CD4-positive, alpha-beta T cell treated with Interleukin-17A for 1 hour (primary cell): Measurements from ENCODE around the gene INMT.
A peak's percentile ranks its signal among the peaks of the same experiment; 100 is the strongest.
"Not testable (repeated sequence)": the region's sequence is repeated elsewhere in the genome, so short reads cannot be mapped to it uniquely, and the experiment has no call there.

Experiments
- DNase-seq: peaks from one replicate; pipeline ENCODE4 v3.0.0-alpha.2; 2020

The INMT gene

GRCh38 chr7:30751696-30752273 is at the start of gene INMT:
Gene INMT, plus strand, starts transcription at chr7:30752135. Its CDS starts 16 bp downstream, at chr7:30752151.
- no peak for DNase-seq

DNA sequence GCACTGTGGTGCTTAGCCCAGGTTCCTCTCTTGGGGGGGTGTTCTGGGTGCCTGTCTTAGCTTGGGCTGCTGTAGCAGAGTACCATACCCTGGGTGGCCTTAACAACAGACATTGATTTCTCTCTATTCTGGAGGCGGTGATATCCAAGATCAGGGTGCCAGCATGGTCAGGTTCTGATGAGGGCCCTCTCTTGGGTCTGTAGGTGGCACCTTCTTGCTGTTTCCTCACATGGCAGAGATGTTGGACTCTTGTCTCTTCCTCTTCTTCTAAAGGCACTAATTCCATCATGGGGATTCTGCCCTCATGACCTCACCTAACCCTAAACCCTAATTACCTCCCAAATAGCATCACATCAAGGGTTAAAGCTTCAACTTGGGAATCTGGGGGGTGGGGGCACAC is 49.7 kb upstream of the INMT start:
- DNase-seq = peak; percentile 40

- no peak for DNase-seq
Observed at GRCh38 chr7:30703756-30704155, 48.2 kb upstream of the INMT start.

DNA sequence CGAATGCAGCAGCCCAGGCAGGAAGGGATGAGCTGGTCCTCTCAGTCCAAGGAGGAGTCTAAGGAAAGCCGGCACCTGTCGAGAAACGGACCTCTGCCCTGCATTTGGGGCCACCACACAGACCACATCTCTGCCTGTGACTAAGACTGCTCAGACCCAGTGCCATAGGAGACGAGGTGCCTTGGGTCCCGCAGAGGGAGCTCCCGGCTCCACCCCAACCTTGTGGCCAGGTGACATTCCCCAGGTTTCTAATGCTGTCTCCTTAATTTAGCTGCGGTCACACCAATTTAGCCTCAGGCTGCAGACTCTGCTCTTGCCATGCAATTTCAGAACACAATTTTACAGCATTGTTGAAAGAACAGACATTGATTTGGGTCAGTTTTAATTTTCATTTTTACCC is 46.9 kb upstream of the INMT start:
- no peak for DNase-seq

DNA sequence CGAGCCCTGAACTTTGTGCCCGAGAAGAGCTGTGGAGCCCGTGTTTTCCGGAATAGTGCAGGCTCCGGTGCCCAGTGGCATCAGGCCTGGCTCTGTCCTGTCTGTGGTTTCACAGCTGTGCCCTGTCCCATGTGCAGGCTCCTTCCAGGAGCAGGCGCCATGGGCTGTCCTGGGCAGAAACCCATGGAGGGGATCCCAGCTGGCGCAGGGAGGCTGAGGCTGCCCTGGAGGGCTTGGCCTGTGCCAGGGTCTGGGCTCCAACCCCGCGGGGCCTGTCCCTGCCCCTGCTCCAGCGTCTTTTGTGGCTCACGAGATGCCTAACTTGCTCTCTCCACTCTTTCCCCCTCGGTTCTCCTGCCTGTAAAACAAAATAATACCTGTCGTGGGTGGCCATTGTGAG is 46.3 kb upstream of the INMT start:
- DNase-seq = no peak

DNA sequence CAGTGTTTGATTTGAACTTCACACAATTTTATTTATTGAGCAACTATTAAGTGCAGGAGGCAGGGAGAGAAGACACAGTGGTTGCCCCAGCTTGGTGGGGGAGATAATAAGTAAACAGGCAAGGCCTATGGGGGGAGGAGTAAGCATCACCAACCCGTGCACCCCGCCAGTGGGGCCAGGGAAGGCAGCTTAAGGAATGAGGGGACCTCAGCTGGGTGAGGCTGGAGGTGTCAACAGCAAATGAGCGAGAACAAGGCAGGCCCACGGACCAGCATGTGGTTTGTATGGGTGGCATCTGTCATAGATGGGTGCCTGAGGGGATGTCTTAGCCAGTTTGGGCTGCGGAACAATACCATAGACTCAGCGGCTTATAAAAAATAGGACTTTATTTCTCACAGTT is 45.6 kb upstream of the INMT start:
- DNase-seq = no peak

DNA sequence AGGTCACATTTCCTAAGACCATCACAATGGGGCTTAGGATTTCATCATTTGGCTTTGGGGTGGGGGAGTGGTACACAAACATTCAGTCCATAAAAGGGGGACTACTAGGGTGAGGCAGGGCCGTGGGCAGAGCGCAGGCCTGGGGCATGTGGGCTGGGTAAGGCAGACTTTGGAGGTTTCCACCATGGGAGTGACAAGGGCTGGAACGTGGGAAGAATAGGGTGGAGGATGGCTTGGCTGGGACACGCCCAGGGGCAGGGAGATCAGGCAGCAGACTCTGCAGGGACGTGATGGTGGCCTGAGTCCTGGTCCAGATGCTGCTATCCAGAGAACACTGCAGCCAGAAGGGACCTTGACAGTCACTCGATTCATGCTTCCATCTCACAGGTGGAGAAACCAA is 45.0 kb upstream of the INMT start:
- DNase-seq = no peak

DNA sequence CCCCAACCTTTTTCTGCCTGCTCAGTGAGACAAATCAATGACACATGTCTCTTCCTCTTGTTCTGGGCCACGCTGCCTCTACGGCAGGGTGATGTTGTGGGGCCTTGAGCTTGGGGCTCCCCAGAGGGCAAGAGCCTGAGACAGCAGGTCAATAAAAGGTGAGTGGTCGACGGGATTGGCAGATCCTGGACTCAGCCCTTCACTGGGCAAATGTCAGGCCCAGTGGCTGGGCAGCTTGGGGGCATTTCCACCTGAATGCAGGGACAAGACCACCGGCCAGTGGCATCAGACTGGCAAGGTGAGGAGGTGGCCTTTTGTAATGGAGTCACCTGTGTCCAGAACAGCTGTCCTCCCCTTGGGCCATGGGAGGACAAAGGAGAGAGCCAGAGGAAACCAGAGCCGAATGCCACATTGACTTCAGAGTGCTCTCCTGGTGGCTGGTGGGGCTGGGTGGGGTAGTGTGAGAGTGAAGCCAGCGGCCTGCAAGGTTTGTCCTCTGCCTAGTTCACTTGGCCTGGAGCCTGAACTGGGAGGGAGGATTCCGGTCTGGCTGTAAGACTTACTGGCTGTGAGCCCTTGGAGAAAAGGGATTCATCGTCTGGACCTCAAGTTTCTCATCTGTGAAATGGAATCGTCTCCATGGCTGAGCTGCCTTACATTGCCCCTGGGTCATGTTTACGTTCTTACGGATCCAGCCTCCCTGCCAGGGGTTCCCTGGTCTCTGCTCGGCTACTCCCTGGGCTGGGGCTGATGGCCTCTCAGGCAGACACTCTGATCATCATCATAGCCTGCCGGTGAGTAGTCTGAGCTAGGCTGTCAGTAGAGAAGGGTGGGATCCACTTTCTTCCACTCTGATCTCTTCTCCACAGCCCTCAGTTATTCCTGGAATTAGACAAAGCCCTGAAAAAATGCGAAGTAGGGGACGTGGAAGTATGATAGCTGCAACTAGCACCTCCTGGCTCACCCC is 44.3 kb upstream of the INMT start:
- DNase-seq = no peak

DNA sequence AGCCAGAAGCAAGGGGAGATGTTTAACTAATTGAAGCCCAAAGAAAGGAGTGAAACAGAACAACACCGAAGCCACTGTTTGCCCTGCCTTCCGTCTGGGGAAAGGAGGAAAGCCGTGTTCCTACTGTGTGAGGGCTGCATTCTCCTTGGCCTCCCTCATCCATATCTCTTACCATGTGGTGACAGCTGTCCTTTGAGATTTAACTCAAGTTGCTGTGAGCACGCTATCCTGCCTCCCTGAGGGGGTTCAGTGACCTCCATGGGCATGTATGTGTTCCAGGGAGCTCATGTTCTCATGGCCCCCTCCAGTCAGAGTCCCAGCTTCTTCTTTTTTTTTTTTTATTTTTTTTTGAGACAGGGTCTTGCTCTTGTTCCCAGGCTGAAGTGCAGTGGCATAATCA is 43.5 kb upstream of the INMT start:
- DNase-seq = no peak

DNA sequence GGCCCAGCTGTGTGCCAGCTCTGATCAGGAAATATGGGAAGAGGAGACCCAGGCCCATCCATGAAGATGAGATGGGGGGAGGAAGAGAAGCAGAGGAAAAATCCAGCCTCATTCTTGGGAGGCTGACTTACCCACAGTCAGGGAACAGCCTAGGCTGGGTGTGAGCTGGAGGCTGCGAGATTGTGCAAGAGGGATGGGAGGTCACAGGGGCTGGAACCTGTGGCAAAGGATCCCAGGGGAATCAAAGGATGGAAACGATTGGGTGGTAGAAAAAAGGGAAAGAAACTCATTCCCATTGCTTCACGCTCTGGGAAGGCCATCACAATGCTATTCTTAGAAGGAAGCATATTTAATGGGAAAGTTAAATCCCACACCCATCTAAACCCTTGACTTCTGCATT is 43.0 kb upstream of the INMT start:
- DNase-seq = no peak

DNA sequence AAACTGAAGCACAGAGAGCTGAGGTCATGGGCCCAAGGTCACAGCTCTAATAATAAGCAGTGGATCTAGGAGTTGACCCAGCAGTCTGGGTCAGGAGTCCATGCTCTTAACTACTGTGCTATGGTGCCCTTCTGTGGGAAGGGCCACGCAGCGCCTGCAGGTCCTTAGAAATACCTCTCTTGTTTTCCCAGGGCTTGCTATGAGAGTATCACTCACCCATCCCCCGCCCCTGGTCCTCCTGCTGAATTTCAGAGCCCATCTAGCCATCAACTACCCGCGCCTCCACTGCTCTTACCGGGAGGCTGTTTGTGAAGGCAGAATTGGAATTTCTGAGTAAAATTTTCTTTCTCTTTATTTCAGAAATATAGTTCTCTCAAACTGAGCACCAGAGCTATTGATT is 42.4 kb upstream of the INMT start:
- no peak for DNase-seq

DNA sequence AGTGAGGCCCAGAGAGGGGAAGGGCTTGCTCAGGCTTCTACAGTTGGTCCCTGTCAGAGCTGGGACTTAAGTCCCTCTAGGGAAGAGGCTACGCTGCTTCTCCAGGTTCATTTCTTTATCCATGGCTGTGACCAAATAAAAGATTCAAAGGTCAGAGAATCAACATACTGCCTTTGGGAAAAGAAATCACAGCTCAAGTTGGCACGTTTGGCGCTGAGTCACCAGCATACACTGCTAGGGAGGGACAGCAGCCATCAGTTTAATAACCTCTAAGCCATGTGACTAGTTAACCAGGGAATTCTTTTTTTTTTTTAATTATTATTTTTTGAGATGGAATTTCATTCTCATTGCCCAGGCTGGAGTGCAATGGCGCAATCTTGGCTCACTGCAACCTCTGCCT is 41.3 kb upstream of the INMT start:
- DNase-seq = no peak

- DNase-seq = no peak
Observed at GRCh38 chr7:30713392-30713791, 38.5 kb upstream of the INMT start.

DNA sequence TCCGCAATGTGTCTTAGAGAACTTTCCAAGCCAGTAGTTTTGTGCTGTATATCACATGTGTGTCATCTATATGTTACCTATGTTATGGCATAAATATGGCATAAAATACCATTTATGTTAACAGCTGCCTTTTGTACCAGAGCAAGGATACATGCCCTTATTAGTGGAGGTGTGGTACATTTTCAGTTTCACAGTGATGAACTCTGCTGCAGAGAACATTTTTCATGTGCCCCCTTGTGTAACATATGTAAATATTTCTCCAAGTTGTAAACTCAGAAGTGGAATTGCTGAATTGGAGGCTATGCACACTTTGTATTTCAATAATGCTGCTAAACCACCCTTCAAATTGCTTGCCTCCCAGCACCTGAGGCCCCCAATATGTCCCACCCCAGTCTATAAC is 37.8 kb upstream of the INMT start:
- DNase-seq = no peak

DNA sequence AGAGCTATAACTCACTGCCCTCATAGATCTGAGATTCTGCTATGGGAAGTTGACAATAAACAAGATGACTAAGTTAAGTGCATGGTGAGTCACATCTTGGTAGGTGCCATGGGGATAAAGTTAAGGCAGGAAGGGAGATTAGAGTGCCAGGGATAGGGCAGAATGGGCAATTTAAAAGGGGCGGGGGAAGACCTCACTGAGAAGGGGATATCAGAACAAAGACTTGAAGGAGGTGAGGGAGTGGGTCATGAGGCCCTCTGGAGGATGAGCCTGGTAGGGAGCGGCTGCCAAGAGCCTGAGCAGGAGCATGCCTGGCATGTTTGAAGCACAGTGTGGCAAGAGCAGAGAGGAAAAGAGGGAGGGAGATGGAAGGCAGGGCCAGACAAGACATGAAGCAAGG is 34.8 kb upstream of the INMT start:
- DNase-seq = no peak

DNA sequence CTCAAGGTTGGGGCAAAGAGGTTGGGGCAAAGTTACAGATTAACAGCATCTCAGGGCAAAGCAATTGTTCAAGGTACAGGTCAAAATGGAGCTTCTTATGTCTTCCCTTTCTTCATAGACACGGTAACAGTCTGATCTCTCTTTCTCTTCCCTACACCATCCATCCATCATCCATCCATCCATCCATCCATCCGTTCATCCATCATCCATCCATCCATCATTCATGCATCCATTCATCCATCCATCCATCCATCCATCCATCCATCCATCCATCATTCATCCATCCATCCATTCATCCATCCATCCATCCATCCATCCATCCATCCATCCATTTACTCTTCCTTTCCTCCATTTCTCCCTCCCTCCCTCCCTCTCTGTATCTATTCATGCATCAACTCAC is 32.5 kb upstream of the INMT start:
- not testable (repeated sequence) for DNase-seq

DNA sequence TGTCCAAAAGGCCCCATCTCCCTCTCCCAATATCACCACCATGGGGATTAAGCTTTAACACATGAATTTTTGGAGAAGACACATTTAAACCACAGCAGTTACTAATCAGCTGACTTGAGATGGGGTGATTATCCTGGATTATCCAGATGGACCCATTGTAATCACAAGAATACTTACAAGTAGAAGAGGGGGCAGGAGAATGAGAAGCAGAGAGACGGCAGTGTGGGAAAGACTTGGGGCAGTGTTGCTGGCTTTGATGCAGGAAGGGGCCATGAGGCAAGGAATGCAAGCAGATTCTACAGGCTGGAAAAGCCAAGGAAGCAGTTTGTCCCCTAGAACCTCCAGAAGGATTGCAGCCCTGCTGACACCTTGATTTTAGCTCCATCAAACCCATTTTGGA is 30.7 kb upstream of the INMT start:
- DNase-seq = no peak

GRCh38 chr7:30722187-30722586 is 29.7 kb upstream of the INMT start:
- DNase-seq = no peak

- no peak for DNase-seq
Observed at GRCh38 chr7:30722671-30723070, 29.3 kb upstream of the INMT start.

GRCh38 chr7:30723776-30724175 is 28.2 kb upstream of the INMT start:
- no peak for DNase-seq

DNA sequence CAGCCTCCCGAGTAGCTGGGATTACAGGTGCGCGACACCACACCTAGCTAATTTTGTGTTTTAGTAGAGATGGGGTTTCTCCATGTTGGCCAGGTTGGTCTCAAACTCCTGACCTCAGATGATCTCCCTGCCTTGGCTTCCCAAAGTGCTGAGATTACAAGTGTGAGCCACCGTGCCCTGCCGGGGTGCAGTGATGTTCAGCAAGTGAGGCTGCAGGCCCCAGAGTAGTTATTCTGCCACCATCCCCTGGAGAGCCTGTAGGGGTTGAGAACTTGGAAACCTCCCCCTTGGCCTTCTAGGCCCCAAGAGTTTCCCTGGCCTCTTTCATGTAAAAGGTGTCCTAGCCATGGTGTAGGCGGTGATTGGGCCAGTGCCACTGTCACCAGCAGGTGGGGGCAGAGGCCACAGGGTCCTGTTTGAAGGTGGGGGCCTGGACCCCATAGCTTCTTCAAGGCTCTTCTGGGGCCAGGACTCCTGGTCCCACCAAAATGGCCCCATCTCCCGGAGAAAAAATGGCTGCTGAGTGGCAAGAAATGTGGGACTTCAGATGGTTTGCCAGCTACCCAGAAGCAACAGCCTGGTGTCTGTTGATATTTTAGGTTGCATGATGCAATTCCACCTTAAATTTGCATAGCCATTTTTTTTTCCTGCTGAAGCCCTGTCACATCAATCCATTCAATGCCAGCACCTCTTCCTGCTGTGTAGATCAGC is 25.5 kb upstream of the INMT start:
- DNase-seq = peak; percentile 38

- DNase-seq = peak; percentile 70
Observed at GRCh38 chr7:30727061-30727945, 24.6 kb upstream of the INMT start.

- DNase-seq = no peak
Observed at GRCh38 chr7:30728591-30729100, 23.3 kb upstream of the INMT start.
